Measurements from ENCODE around the gene ITCH.

GRCh38 chr20:34374209-34374760 is 11.2 kb downstream of the ITCH start:
- TF ChIP-seq CTCF (conservative IDR thresholded peaks at IDR 0.05; ENCODE audit: low read length) = no peak
- TF ChIP-seq EZH2phosphoT487 (IDR thresholded peaks at IDR 0.05; ENCODE audit: borderline replicate concordance, low read depth, low read length) = no peak
